HG03342 (cell line): ENCODE results near the gene HOXD9.

ENCODE experiments used
- ATAC-seq: cut with Tn5 transposase; IDR thresholded peaks from one replicate; pipeline ENCODE4 v1.9.1; 2021; ENCODE audit warnings: mild to moderate bottlenecking, moderate library complexity; ENCODE audit not compliant: unreplicated experiment

Gene HOXD9

DNA sequence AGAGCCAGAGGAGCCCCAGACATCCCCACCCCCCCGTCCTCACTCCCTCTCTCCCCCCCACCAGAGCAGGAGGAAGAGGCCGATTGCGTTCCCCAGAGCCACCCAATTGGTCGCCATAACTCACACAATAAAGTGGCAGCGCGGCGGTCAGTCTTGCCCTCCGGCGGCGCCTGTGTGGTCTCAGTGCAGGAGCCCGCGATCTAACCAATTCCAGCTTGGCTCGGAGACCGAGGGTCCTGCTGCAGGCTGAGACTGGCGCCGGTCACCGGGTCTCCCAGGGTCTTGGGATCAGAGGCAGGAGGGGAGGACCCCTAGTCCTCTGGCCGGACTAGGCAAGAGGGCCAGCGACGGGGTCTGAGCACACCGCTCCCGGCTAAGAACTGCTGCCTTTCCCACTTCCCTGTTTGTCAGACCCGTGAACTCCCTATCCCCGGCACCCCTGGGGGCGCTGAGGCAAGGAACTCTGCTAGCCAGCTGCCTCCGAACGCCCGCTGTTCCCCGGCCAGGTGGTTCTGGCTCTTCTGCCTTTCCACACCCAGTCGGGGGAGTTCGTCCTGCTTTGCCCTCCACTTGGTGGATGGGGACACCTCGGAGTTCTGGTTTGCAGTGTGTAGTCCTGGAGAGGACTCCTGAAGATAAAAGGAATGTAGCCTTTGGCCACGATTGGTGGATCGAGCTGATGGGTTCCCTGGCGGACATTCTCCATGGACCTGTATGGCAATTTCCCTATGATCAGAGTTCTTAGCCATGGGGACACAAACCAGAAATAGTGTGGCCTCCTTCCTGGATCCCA, 24.0 kb upstream of the HOXD9 start:
- no peak for ATAC-seq

DNA sequence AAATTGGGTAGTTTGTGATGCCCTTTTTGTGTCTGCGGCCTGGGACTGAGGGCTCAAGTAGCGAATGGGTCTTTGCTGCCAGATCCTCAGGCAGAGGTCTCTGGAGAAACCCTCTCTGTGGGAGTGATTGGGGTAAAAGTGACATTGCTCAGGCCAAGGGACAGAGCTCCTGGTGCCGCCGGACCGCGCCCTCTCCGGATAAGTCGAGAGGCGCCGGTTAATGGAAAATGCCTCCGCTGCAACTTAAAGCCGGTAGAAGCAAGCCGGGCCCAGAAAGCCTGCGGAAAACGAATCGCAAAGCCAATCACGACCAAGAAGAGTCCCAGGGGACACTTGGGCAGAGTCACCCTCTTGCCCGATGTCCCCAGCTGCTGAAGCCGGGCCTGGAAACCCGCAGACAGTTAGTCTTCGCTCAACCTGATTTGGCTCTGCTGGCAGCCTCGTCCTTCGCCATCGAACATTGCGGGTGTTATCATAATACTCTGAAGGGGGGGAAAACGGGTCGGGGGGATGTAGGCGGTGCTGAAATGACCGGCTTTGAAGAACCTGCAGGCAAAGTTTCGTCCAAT, 23.3 kb upstream of the HOXD9 start:
- ATAC-seq = no peak

DNA sequence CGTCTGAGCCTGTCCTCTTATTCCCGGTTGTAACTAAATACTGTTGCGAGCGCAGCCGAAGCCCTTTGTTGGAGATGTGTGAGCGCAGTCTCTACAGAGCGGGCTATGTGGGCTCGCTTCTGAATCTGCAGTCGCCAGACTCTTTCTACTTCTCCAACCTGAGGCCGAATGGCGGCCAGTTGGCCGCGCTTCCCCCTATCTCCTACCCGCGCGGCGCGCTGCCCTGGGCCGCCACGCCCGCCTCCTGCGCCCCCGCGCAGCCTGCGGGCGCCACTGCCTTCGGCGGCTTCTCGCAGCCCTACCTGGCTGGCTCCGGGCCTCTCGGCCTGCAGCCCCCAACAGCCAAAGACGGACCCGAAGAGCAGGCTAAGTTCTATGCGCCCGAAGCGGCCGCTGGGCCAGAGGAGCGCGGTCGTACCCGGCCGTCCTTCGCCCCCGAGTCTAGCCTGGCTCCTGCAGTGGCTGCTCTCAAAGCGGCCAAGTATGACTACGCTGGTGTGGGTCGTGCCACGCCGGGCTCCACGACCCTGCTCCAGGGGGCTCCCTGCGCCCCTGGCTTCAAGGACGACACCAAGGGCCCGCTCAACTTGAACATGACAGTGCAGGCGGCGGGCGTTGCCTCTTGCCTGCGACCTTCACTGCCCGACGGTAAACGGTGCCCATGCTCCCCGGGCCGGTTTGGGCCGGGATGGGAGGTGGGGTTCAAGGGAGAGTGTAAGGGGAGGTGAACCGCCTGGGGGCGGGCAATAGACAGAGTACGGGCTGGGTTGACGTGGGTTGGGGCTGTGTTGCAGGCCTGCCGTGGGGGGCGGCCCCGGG, 22.6 kb upstream of the HOXD9 start, which contains the start of gene HOXD12:
HOXD12 (plus strand) TSS at position 68 of the 819 bp plus-strand sequence; CDS start at position 75, 7 bp downstream.
- ATAC-seq = no peak

DNA sequence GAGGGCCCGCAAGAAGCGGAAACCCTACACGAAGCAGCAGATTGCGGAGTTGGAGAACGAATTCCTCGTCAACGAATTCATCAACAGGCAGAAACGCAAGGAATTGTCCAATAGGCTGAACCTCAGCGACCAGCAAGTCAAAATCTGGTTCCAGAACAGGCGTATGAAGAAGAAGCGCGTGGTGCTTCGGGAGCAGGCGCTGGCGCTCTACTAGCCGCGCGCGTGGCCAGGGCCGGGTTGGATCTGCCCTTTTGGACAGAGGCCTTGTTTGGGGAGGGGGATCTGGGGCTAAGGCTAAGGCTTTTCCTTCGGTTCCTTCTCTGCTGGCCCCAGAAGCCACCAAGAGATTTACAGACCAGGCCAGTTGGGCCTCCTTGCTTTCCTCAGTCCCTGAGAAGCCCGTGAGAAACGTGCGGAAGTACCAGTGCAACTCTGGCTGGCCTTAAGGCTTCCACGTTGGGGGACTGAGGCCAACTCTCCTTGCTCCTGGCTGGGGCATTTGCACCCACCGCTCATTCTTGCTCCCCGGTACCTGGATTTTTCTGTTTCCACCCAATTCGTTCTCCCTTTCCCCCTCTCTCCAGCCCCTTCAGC, 21.9 kb upstream of the HOXD9 start:
- ATAC-seq = no peak

DNA sequence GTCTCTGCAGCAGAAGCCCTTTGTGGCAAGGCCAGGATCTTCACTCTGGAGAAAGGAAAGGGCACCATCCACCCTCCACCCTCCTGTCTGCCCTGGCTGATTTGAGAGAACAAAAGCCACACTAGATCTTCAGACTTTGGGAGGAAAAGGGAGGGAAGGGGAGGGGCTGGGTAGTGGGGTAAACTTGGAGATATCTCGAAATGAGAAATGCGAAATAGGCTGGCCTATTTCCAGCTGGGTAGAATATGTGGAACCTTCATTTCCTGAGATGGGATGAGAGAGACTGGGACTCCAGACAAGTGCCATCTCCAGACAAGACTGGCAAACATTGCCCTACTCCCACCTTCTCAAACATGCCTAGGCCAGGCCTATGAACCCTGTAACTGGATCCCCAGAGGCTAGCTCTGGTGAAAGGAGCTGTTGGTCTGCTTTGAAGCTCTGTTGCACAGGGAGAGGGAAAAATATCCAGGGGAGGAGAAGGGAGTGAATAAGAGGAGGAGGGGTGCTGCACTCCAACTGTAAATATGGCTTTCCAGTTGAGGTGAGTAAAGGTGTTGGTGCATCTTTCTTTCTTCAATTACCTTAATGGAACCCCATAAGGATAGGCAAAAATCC, 21.2 kb upstream of the HOXD9 start:
- ATAC-seq = no peak

DNA sequence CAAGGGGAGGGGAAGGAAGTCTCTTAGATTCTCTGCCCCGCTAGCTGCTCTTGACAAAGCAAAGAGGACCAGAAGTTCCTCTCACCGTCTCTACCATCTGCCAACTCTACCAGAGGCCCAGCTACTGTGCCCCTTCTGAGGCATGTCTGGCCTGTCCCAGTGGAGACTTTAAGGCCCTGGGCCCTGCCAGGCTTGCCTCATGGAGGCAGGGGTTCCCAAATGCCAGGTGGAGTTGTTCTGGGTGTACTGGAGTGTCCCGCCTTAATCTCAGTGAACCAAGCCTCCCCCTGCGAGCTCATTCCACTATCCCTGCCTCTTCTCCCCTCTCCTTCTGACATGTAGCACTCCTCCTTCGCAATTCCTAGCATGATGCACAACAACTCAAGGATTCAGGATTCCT, 20.7 kb upstream of the HOXD9 start:
- ATAC-seq = no peak

DNA sequence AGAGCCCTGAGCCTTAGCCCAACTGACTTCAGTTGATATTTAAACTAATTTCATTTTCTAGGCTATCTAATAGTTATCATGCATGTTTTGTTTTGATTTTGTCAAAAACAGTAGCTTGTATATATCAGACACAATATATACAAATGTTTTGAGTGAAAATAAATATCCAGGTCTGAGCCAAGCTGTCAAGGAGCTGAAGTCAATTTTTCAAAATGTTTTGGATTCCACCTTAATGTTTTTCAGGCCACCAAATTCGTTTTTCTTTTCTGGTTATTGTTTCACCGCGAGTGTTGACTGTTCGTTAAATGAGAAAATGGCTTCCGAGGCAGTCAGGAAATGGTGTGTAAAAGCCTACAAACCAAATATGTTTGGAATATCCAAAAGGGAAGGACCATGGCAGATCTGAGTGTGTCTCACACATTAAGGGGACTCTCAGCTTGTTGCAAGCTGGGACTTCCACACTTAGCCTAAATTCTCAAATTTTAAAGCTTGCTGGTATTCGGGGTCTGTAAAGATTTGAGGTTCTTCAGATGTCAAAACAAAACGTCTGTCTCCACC, 20.1 kb upstream of the HOXD9 start:
- no peak for ATAC-seq

DNA sequence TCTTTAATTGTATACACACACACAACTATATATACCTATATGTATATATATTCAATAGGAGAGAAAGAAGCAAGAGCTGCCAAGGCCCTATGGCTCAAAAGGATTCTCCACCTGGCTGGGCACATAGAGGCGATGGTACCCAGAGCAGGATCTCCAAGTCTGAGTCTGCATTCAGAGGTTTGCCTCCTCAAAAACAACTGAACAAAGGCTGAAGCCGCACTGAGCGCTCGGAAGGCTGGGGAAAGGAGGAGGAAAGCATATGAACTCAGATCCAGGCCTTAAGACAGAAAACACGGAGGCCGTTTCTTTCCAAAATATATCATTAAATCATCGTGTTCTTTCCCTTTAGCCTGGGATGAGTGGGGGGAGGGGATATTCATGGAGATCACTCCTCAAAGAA, 19.3 kb upstream of the HOXD9 start:
- no peak for ATAC-seq

DNA sequence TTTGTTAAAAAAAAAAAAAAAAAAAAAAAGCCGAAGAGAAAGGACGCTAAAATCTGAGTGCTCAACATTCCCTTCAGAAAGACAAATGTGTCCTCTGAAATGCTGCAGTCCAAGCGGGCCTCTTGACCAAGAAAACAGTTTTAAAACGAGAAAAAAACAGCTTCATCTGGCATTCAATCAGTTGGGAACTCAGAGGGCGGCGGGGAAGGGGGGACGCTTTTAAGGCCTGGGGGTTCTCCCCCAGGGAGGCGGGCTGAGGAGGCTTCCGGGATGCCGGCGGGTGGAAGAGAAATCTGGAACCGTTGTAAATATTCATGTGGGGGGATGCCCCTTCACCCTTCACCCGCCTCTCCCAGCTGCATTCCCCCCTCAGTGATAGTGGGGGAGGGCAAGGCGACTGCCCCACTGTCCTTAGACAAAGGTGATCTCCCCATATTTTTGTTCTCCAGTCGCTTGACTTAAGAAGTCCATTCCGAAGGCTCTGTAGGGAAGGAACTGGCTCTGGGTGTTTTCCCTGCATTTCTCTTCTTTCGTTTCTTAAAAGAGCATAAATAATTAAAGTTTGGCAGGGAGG, 18.7 kb upstream of the HOXD9 start:
- no peak for ATAC-seq

DNA sequence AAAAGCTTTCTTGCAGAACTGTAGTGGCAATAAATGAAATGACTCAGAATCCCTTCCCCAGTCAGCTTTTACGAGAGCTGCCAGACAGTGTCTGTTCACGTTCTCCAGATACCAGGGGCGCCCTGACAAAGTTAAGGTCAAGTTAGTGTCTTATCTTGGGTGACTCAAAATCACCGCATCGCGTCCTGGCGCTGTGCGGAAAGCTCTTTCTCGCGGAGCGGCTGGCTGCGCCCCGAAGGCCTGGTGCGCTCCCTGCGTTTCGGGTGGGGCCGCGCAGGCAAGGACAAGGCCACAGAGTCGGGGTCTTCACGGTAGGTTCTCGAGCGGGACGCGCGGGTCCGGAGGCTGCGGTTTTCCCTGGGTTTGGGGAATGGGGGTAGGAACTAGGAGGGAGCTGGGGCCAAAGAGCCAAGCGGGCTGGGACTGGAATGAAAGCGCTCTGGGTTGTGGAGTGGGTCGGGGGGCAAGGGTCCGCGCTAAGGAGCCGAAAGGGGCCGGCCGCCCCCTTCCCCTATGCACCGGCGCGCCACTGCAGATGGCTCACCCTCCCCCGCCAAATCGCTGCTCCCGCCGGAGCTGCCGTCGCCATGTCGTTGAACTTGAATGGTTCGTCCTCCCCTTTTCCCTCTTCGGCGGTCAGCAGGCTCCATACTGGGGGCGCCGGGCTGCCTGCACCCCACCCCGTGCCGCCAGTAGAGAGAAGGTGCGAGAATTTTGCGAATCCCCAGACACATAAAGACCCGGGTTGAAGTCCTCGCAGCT, 18.0 kb upstream of the HOXD9 start:
- no peak for ATAC-seq

DNA sequence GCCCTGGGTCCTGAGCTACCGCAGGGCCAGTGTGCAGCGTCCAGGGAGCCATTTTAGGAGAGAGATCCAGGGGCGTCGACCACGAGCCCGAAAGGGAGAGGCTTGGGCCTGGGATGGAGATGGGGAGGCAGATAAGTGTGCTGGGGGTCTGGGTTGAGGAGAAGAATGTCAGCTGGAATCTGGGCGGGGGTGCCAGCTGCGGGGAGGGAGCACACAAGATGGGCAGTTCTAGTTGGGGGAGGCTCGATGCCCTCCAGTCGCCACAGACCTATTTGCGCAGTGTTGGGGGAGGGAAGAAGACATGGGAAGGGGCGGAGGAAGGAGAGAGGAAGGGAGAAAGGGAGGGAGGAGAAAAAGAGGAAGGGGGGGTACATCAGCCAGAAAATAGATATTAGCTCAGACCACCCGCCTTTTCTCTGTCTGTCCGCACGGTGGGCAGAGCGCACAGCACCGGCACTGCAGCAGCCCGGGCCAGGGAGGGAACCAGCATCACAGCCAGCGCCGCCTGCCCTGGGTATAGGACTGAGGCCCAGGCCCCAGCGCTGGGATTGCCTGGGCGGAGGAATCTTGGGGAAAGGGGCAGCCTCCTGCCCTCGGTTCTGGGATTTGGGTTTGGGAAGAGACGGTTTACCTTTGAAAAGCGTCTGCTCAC, 17.3 kb upstream of the HOXD9 start:
- ATAC-seq = no peak

DNA sequence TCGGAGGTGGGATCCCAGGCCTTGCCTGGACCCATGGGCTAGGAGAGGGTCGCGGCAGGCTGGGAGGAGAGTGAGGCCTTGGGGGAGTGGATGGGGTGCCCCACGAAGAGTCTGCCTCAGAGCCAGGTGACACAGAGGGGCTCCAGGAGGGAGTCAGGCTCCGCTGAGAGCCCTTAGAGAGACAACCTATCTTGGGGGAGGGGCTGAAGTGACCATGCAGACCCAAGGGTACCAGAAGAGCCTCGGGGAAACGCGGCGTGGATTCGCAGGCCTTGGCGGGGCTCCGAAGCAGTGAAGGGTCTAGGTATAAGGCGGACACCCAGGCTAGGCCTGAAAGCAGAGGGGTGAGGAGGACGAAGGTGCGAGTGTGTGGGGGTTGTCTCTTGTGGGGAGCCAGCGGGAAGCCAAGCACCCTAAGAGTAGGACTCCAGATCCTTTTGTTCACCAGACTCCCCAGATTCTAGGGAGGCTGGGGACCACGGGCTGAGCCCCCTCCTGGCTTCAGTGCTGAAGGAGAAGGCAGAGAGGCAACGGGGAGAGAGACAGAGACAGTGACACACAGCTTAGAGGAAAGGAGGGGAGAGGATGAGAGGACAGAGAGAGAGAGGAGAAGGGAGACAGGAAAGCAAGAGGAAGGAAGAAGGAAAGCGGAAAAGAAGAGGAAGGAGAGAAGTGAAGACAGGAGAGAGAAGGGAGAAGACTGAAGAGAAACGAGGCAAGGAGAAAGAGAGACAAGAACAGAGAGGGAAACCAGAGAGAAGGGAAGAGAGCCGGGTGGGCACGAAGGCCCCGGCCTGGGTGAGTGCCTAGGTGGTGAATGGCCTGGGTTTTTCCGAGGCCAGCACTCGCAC, 16.6 kb upstream of the HOXD9 start:
- ATAC-seq = no peak

DNA sequence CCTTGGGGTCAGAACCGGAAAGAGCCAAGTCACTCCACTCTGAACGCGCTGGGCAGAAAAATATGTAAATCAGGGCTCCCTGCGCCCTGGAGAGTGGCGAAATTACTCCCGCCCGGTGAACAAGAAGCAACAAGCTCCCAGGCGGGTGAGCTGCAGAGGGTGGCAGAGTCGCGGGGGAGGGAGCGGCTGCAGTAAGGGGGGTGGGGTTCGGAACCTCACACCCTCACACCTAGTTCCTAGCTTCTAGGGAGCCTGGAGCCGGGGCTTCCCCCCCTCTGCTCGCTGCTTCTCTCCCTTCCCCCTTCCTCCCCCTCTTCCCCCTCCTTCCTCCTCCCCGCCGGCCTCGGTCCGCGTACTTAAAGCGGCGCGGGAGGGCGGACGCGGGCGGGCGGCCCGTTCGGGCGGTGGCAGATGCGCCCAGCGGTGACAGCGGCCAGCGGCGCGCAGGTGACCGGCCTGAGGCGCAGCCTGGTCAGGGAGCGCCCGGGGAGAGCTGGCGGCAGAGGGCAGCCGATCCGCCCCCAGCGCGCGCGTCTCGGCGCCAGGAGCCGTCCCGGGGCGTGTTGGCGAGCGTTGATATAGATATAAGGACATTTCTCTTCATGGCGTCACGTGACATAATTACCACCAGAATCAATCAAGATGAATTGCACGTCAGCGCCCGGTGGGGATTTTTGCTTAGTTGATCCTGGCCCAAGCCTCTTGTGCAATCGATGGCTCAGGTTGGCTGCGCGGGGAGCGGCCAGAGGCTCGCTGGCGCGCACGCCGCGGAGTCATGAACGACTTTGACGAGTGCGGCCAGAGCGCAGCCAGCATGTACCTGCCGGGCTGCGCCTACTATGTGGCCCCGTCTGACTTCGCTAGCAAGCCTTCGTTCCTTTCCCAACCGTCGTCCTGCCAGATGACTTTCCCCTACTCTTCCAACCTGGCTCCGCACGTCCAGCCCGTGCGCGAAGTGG, 15.7 kb upstream of the HOXD9 start, which contains the start of gene HOXD11:
HOXD11 (plus strand) TSS at position 700 of the 959 bp plus-strand sequence; CDS start at position 776, 76 bp downstream.
- no peak for ATAC-seq

DNA sequence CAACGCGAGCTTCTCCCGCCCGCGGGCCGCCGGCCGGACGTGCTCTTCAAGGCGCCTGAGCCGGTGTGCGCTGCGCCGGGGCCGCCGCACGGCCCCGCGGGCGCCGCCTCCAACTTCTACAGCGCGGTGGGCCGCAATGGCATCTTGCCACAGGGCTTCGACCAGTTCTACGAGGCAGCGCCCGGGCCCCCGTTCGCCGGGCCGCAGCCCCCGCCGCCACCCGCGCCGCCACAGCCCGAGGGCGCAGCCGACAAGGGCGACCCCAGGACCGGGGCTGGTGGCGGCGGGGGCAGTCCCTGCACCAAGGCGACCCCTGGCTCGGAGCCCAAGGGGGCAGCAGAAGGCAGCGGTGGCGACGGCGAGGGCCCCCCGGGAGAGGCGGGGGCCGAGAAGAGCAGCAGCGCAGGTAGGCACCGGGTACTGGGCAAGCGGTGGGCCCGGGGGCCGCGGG, 14.8 kb upstream of the HOXD9 start:
- no peak for ATAC-seq

DNA sequence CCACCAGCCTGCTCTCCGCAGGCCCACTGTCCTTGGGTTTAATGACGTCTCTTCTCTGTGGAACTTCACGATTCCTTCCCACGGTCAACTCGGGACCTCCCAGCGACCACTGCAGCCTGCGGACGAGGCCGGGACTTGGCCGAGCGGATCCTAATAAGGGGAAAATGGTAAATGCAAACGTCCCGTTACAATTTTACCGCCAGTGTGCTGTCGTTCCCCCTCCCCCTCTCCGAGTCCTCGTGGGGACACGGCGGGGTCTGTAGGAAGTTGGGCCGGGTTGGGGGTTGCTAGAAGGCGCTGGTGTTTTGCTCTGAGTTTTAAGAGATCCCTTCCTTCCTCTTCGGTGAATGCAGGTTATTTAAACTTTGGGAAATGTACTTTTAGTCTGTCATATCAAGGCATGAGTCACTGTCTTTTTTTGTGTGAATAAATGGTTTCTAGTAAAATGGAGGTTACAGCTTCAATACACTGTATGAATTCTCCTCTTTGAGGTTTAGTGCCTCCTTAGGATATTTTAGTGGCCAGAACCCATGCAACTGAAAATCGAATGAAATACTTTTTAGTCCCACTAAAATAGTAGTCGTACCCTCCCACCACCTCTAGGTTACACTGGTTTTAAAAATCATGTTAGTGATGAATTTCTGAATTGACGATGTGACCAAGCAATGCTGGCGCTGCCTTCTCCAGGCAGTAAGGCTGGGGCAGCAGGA, 13.2 kb upstream of the HOXD9 start:
- no peak for ATAC-seq

DNA sequence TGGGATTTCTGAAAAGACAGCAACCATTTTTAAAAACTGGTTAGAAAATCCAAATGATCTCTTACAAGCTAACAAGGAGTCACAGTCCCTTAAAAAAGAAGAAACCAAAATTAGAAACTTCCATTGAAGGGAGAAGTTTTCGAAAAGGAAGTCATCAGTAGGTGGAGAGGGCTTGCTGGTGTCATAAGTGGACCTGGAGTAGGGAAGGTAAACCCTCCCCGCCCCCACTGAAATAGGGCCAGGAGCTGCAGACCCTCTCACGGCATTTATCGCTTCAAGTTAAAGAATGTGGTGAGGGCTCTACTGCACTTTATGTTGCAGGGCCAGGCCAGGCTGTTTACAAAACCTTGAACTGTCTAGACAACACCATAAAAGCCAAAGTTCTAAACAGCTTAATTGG, 12.6 kb upstream of the HOXD9 start:
- ATAC-seq = no peak
